H1 (cell line): Measurements from ENCODE around the gene MEA1. TPM values are rescaled to one million over a fixed set of nuclear protein-coding genes. Genes with fewer than 3 reads are reported as not detected.

Experiments
- CBX8 ChIP-seq: fragments of 300-800, 300-1000 bp; sonication (generic); IDR thresholded peaks from 2 replicates; pipeline ENCODE4 v1.7.1; 2016; ENCODE audit warnings: low read depth, low read length, borderline replicate concordance
- HDAC6 ChIP-seq: IDR thresholded peaks from one replicate; pipeline ENCODE4 v1.7.1; 2012; ENCODE audit warnings: low read depth, mild to moderate bottlenecking, inconsistent platforms, low read length, moderate library complexity
- SIN3A ChIP-seq, 2 experiments: IDR thresholded peaks in 1 of 2; conservative IDR thresholded peaks in 1 of 2; 2 replicates each; pipeline ENCODE4 v1.6.1; 2011 to 2012; ENCODE audit warnings: low read length in 2 of 2, improper control_type of control experiment in 1 of 2, low read depth in 1 of 2, mild to moderate bottlenecking in 1 of 2
- TEAD4 ChIP-seq: IDR thresholded peaks from 2 replicates; pipeline ENCODE4 v1.6.1; 2012; ENCODE audit warnings: low read depth, low read length, inconsistent platforms, mixed read lengths
- polyA plus RNA-seq, 7 experiments: library from polyadenylated mRNA; depleted of rRNA in 3 of 7; stranded (reverse) in 5 of 7; unstranded in 2 of 7; fragments of >200 nt in 5 of 7; fragments of 200-250 nt in 2 of 7; gene quantifications; 1 replicate in 5 of 7; 2 replicates in 1 of 7; 4 replicates in 1 of 7; pipeline versions ENCODE4 v1.2.1 to v1.2.3, GENCODE V29; 2011 to 2013; ENCODE audit warnings: missing spikeins in 2 of 7, mixed read lengths in 2 of 7
- total RNA-seq: library from RNA; stranded (reverse); fragmentation: NEBNext Ultra II Directional; extraction: Animal tissue kit (Norgen Biotek cat#: 25700); gene quantifications from 2 replicates; pipeline ENCODE4 v1.2.1, GENCODE V29; 2021
- TF ChIP-seq, protein P1 (sequence below), 3 experiments: IDR thresholded peaks; 1 replicate in 2 of 3; 2 replicates in 1 of 3; pipeline versions ENCODE4 v1.5.1 to v1.6.1; 2011; ENCODE audit warnings: low read length in 3 of 3, mild to moderate bottlenecking in 3 of 3, inconsistent platforms in 2 of 3, low read depth in 1 of 3, moderate library complexity in 1 of 3; ENCODE audit not compliant: insufficient read depth in 1 of 3; ENCODE audit errors: control extremely low read depth in 1 of 3

The MEA1 gene
- total and polyA plus RNA-seq, 2 of the 8 experiments (the other 6 are each of a cell fraction or from before 2014, with no cell fraction given): 94.2 to 96.4 TPM

DNA sequence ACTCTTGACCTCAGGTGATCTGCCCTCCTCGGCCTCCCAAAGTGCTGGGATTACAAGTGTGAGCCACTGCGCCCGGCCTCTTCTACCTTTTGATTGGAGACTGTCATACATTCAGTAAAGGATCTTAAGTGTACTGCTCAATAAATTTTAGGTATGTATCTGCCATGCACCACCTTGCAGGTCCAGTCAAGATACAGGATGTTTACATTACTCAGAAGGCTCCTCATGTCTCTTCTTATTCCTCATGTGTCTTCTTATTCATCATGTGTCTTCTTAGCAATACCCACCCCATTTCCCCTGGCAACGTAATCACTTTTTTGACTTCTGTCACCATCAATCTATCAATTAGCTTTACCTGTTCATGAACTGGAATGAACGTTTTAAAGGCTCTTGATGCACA lies 7.9 kb downstream of the MEA1 start (continued):
- TF ChIP-seq CBX8: no peak
- no peak for TF ChIP-seq SIN3A (conservative IDR thresholded peaks at IDR 0.05 in 1 of 2, IDR thresholded peaks at IDR 0.05 in 1 of 2; ENCODE audit: low read depth in 1 of 2, low read length in 2 of 2)
- no peak for TF ChIP-seq TEAD4
- TF ChIP-seq, protein P1, sequence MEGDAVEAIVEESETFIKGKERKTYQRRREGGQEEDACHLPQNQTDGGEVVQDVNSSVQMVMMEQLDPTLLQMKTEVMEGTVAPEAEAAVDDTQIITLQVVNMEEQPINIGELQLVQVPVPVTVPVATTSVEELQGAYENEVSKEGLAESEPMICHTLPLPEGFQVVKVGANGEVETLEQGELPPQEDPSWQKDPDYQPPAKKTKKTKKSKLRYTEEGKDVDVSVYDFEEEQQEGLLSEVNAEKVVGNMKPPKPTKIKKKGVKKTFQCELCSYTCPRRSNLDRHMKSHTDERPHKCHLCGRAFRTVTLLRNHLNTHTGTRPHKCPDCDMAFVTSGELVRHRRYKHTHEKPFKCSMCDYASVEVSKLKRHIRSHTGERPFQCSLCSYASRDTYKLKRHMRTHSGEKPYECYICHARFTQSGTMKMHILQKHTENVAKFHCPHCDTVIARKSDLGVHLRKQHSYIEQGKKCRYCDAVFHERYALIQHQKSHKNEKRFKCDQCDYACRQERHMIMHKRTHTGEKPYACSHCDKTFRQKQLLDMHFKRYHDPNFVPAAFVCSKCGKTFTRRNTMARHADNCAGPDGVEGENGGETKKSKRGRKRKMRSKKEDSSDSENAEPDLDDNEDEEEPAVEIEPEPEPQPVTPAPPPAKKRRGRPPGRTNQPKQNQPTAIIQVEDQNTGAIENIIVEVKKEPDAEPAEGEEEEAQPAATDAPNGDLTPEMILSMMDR (IDR thresholded peaks at IDR 0.05; ENCODE audit: control extremely low read depth in 1 of 3, insufficient read depth in 1 of 3, low read depth in 1 of 3, low read length in 3 of 3): no peak
- no peak for TF ChIP-seq HDAC6
- TF ChIP-seq, all 59 proteins: peak for 0
